SU-DHL-6 (cell line): ENCODE results near the gene FGF1.

ENCODE experiments used
- H2AFZ ChIP-seq: fragments of 200-600 bp; sonication (generic); 2 replicates; pipeline ENCODE4 v1.6.1; 2014; ENCODE audit warnings: low read depth, mild to moderate bottlenecking, moderate library complexity, mixed read lengths, antibody characterized with exemption, low read length; ENCODE audit not compliant: severe bottlenecking
- H3F3A ChIP-seq: fragments of 200-600 bp; shearing (Covaris generic); 2 replicates; pipeline ENCODE4 v1.6.0; 2016; ENCODE audit warnings: antibody characterized with exemption, mild to moderate bottlenecking; ENCODE audit not compliant: insufficient read depth
- H3K27ac ChIP-seq: fragments of 200-600 bp; sonication (generic); 2 replicates; pipeline ENCODE4 v1.5.1; 2016; ENCODE audit warnings: low read depth, mild to moderate bottlenecking, low read length, moderate library complexity, mixed read lengths
- H3K27me3 ChIP-seq: fragments of 200-600 bp; sonication (generic), shearing (Covaris generic); 2 replicates; pipeline ENCODE4 v1.6.0; 2014; ENCODE audit warnings: mild to moderate bottlenecking, low read length
- H3K36me3 ChIP-seq: fragments of 200-600 bp; sonication (generic); 2 replicates; pipeline ENCODE4 v1.6.1; 2014; ENCODE audit warnings: mild to moderate bottlenecking, low read length, mixed read lengths
- H3K4me2 ChIP-seq: fragments of 300-600, 200-600 bp; shearing (Covaris generic), sonication (generic); 2 replicates; pipeline ENCODE4 v1.6.0; 2014; ENCODE audit warnings: low read length, low read depth, mild to moderate bottlenecking; ENCODE audit not compliant: poor library complexity, severe bottlenecking
- H3K4me3 ChIP-seq: fragments of 200-600 bp; sonication (generic); 2 replicates; pipeline ENCODE4 v1.5.1; 2014; ENCODE audit warnings: antibody characterized with exemption, low read length, mild to moderate bottlenecking, mixed read lengths; ENCODE audit not compliant: insufficient read depth, poor library complexity, severe bottlenecking
- H3K79me2 ChIP-seq: fragments of 200-600 bp; sonication (generic); 2 replicates; pipeline ENCODE4 v1.6.1; 2014; ENCODE audit warnings: mild to moderate bottlenecking, low read length, moderate library complexity; ENCODE audit not compliant: insufficient read depth
- H3K9ac ChIP-seq: fragments of 200-600 bp; sonication (generic); 2 replicates; pipeline ENCODE4 v1.7.0; 2014; ENCODE audit warnings: mild to moderate bottlenecking, low read length
- H3K9me2 ChIP-seq: fragments of 200-600 bp; sonication (generic); replicated peaks from 2 replicates; pipeline ENCODE4 v1.6.1; 2014; ENCODE audit warnings: low read length; ENCODE audit not compliant: insufficient read depth
- H3K9me3 ChIP-seq: fragments of 200-600 bp; sonication (generic); 2 replicates; pipeline ENCODE4 v1.6.1; 2014; ENCODE audit warnings: low read length, mixed read lengths; ENCODE audit not compliant: insufficient read depth
- H4K20me1 ChIP-seq: fragments of 200-600 bp; sonication (generic); 2 replicates; pipeline ENCODE4 v1.6.1; 2014; ENCODE audit warnings: low read depth, mild to moderate bottlenecking, antibody characterized with exemption, low read length, moderate library complexity, mixed read lengths
- CTCF ChIP-seq: fragments of 200-600 bp; sonication (generic); IDR thresholded peaks from one replicate; pipeline ENCODE4 v1.5.1; 2017; ENCODE audit warnings: antibody characterized with exemption, mild to moderate bottlenecking, low read length, moderate library complexity; ENCODE audit not compliant: insufficient read depth, poor library complexity, severe bottlenecking
- EZH2phosphoT487 ChIP-seq: fragments of 200-600 bp; sonication (generic), shearing (Covaris generic); conservative IDR thresholded peaks from 2 replicates; pipeline ENCODE4 v1.6.1; 2018; ENCODE audit warnings: mild to moderate bottlenecking, antibody characterized with exemption, low read length, moderate library complexity, mixed read lengths

FGF1 gene

GRCh38 chr5:142610176-142611001 is 75.5 kb downstream of the FGF1 start:
- Histone ChIP-seq H3F3A (no peaks in the 10 kb centered on the region), H3K9ac (no peak overlapping the region), H3K4me3 (no peak overlapping the region), H2AFZ (no peak overlapping the region), H4K20me1 (no peaks in the 10 kb centered on the region), H3K79me2 (no peaks in the 10 kb centered on the region), H3K36me3 (no peaks in the 10 kb centered on the region), H3K9me2 (no peaks in the 10 kb centered on the region), H3K9me3 (no peaks in the 10 kb centered on the region), H3K27me3 (no peaks in the 10 kb centered on the region), H3K27ac (no peak overlapping the region), H3K4me2 (no peak overlapping the region)
- TF ChIP-seq EZH2phosphoT487 = no peak
- no peak for TF ChIP-seq CTCF

DNA sequence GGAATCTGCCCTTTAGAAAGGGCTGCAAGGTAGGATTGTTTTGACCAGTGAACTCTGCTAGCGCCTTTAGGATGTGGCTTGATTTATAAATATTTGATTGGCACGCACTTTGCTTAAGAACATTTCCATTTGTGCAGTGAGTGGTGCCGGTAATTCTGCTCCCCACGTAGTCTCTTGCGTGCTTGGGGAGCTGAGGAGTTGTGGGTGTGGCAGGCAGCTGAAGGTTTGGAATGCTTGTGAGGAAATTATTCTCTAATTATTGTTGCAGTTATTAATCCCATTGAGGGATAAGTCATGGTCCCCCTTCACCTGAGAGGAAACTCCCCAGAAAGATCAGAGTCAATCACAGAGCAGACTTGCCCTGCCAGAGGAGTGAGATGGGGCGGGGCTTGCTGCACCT is 76.7 kb downstream of the FGF1 start:
- Histone ChIP-seq H3K27ac (no peak overlapping the region), H2AFZ (no peak overlapping the region), H3K9me2 (no peaks in the 10 kb centered on the region), H3K9ac (no peak overlapping the region), H3K9me3 (no peaks in the 10 kb centered on the region), H3K36me3 (no peaks in the 10 kb centered on the region), H4K20me1 (no peaks in the 10 kb centered on the region), H3K4me2 (no peak overlapping the region), H3F3A (no peaks in the 10 kb centered on the region), H3K79me2 (no peaks in the 10 kb centered on the region), H3K4me3 (no peak overlapping the region), H3K27me3 (no peaks in the 10 kb centered on the region)
- TF ChIP-seq CTCF (no peak), EZH2phosphoT487 (no peak)

GRCh38 chr5:142608081-142608480 is 77.8 kb downstream of the FGF1 start:
- no peaks in the 10 kb centered on the region for H3K9me3 ChIP-seq
- H3K79me2 ChIP-seq = no peaks in the 10 kb centered on the region
- no peaks in the 10 kb centered on the region for H3F3A ChIP-seq
- H3K27ac ChIP-seq = no peak overlapping the region
- no peak overlapping the region for H3K9ac ChIP-seq
- no peak overlapping the region for H3K4me2 ChIP-seq
- no peaks in the 10 kb centered on the region for H3K27me3 ChIP-seq
- H4K20me1 ChIP-seq = no peaks in the 10 kb centered on the region
- H2AFZ ChIP-seq = no peak overlapping the region
- H3K9me2 ChIP-seq = no peaks in the 10 kb centered on the region
- no peak for TF ChIP-seq EZH2phosphoT487
- no peak for TF ChIP-seq CTCF
- no peaks in the 10 kb centered on the region for H3K36me3 ChIP-seq
- no peak overlapping the region for H3K4me3 ChIP-seq
